RWPE1 (cell line): ENCODE results near the gene C12orf57.

Experiments used
- CTCF ChIA-PET: fragments of 350-600 bp; sonication (Branson Sonifier 250); formaldehyde crosslinking; extraction: SDS; loops from one replicate; lab custom pipeline; 2021; lab: Yijun Ruan, JAX
- POLR2A ChIA-PET: fragments of 400-600 bp; formaldehyde crosslinking; extraction: SDS; loops from one replicate; lab custom pipeline; 2020; ENCODE audit warnings: antibody characterized with exemption; ENCODE audit not compliant: low non-redundant PET; lab: Yijun Ruan, JAX
- DNase-seq: peaks from one replicate; pipeline ENCODE4 v3.0.0; 2012; ENCODE audit warnings: low spot score
- H3K27ac ChIP-seq: fragments of 450-650 bp; 2 replicates; pipeline ENCODE4 v1.5.1; 2017
- CTCF ChIP-seq: fragments of 450-650 bp; conservative IDR thresholded peaks from 2 replicates; pipeline ENCODE4 v1.5.1; 2017; ENCODE audit warnings: low read depth, mild to moderate bottlenecking

The C12orf57 gene

DNA sequence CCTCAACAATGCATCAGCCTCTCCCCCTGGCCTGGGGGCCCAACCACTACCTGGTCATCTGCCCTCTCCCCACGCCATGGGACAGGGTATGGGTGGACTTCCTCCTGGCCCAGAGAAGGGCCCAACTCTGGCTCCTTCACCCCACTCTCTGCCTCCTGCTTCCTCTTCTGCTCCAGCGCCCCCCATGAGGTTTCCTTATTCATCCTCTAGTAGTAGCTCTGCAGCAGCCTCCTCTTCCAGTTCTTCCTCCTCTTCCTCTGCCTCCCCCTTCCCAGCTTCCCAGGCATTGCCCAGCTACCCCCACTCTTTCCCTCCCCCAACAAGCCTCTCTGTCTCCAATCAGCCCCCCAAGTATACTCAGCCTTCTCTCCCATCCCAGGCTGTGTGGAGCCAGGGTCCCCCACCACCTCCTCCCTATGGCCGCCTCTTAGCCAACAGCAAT lies 7.6 kb upstream of the C12orf57 start:
- no peak for DNase-seq
- peak overlapping the region; percentile 82 for H3K27ac ChIP-seq
- TF ChIP-seq CTCF = no peak
- CTCF ChIA-PET = no interaction called here
- POLR2A ChIA-PET = interaction anchor here (0.6 to 1.2 kb wide), 3 partner anchors 8 to 25 kb away, joined by 3 read pairs; no protein-coding TSS in a partner anchor

GRCh38 chr12:6936636-6937480 lies 7.0 kb upstream of the C12orf57 start:
- POLR2A ChIA-PET = no interaction called here
- TF ChIP-seq CTCF = no peak
- CTCF ChIA-PET = interaction anchor here (0.7 to 1.5 kb wide), 4 partner anchors 11 to 65 kb away, joined by 3 to 15 read pairs (median 8); partner anchors contain the start of gene SPSB2
- peak overlapping the region; percentile 82 for H3K27ac ChIP-seq
- no peak for DNase-seq

GRCh38 chr12:6937481-6938352 lies 6.1 kb upstream of the C12orf57 start:
- ChIA-PET CTCF (interaction anchor here (0.6 to 1.5 kb wide), 6 partner anchors 8 to 122 kb away, joined by 3 to 15 read pairs (median 4); partner anchors contain the start of gene SPSB2), POLR2A (interaction anchor here (1.0 kb wide), 1 partner anchor 12 kb away, joined by 3 read pairs; no protein-coding TSS in a partner anchor)
- peak; percentile 74 for DNase-seq
- peak; percentile 78 for TF ChIP-seq CTCF
- peak overlapping the region; percentile 82 for H3K27ac ChIP-seq

DNA sequence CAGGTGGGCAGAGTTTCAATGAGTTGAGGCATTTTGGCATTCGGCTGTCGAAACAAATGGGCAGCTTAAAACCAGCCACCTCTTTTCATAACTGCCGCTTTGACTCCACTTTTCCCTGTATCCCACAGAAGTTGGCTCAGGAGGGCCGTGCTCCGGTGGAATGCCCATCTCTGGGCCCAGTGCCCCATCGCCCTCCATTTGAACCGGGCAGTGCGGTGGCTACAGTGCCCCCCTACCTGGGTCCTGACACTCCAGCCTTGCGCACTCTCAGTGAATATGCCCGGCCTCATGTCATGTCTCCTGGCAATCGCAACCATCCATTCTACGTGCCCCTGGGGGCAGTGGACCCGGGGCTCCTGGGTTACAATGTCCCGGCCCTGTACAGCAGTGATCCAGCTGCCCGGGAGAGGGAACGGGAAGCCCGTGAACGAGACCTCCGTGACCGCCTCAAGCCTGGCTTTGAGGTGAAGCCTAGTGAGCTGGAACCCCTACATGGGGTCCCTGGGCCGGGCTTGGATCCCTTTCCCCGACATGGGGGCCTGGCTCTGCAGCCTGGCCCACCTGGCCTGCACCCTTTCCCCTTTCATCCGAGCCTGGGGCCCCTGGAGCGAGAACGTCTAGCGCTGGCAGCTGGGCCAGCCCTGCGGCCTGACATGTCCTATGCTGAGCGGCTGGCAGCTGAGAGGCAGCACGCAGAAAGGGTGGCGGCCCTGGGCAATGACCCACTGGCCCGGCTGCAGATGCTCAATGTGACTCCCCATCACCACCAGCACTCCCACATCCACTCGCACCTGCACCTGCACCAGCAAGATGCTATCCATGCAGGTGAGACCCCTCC lies 5.2 kb upstream of the C12orf57 start:
- H3K27ac ChIP-seq = peak overlapping the region; percentile 82
- TF ChIP-seq CTCF = peak; percentile 34
- DNase-seq = no peak
- ChIA-PET POLR2A (interaction anchor here (1.0 kb wide), 1 partner anchor 13 kb away, joined by 3 read pairs; no protein-coding TSS in a partner anchor), CTCF (interaction anchor here (0.6 to 2.0 kb wide), 7 partner anchors 9 to 121 kb away, joined by 3 to 15 read pairs (median 5); partner anchors contain the start of gene SPSB2)

- no peak for TF ChIP-seq CTCF
- ChIA-PET POLR2A (no interaction called here), CTCF (interaction anchor here (2.0 kb wide), 1 partner anchor 14 kb away, joined by 10 read pairs; no protein-coding TSS in a partner anchor)
- H3K27ac ChIP-seq = peak overlapping the region; percentile 82
- no peak for DNase-seq
Measured at GRCh38 chr12:6939191-6939540, 4.7 kb upstream of the C12orf57 start.
